GM18517 (cell line): ENCODE measurements around the gene TOX2.

Experiments used
- ATAC-seq: cut with Tn5 transposase; IDR thresholded peaks from one replicate; pipeline ENCODE4 v1.9.1; 2021; ENCODE audit warnings: mild to moderate bottlenecking, moderate library complexity; ENCODE audit not compliant: unreplicated experiment

TOX2 gene

DNA sequence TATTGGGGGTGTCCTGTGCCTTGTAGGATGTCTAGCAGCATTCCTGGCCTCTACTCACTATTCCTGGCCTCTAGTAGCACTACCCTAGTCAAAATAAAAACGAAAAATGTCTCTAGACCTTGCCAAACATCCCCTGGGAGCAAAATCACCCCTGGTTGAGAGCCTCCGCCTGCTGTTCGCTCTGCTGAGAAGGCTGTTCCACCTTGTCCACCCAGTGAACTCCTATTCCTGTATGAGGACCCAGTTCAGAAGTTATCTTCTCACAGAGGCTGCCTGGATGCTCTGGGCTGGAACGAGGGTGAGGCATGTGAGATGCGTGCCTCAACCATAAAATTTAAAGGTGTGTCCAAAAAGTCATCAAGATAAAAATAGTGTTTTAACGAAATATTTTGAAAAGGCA is 101.9 kb downstream of the TOX2 start:
- ATAC-seq: no peak

DNA sequence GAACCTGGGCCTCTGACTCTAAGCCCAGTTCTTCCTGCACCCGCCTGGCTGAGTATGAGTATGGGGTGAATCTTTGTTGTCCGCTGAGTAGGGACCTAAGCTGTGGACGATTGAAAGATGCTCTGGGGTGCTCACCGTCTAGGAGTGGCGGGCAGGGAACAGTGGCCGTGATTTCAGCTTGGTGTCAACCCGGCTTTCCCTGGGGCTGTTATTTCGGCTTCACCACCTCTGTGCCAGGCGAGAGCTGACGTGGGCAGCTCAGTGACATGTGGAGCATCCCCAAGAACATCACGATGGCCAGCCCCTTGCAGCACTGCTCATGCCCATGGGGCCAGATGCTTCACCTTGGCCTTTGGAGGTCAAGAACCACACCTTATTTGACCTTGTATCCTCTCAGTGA is 102.6 kb downstream of the TOX2 start:
- no peak for ATAC-seq

DNA sequence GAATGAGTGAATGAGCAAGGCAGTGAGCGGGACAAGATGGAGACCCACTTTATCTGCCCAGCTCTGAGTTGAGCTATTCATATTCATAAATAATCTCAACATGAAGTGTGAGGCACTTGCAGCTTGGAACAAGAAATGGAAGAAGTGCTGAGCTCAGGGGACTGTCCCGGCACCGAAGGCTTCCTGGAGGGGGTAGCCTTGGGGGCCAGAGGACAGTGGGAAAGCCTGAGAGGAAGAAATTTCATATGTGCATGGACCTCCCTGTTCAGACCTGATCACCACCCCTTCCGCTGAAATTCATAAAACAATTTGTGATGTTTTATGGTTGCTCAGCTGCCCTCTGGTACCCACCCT is 103.2 kb downstream of the TOX2 start:
- no peak for ATAC-seq

DNA sequence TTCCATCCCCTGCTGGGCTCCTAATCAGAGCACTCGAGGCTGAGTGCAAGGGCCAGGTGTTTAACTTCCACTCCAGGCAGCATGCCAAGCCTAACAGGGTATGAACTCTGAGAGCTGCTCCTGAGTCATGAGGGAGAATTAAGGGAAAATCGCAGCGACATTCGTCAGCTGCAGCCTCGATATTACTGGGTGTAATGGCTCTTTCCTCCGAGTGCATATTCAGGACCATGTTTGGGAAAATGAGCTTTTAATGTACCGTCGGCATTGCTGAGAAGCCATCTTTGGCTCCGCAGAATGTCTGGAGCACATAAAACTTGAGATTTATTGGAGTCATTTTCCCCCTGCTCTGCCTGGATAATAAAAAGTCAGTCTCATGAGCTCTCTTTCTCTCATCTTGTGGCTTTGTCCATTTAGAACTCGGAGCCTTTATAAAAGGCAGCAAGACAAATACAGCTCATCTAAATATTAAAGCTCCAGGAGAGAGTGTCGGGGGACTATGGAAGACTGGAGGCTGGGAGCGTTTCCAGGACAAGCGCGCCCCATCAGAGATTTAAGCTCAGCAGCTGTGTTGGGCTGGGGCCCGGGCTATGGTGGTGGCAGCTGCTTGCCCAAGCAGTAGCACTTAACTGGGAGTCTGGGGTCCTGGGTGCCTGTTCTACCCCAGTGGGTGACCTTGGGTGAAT is 103.7 kb downstream of the TOX2 start:
- no peak for ATAC-seq

DNA sequence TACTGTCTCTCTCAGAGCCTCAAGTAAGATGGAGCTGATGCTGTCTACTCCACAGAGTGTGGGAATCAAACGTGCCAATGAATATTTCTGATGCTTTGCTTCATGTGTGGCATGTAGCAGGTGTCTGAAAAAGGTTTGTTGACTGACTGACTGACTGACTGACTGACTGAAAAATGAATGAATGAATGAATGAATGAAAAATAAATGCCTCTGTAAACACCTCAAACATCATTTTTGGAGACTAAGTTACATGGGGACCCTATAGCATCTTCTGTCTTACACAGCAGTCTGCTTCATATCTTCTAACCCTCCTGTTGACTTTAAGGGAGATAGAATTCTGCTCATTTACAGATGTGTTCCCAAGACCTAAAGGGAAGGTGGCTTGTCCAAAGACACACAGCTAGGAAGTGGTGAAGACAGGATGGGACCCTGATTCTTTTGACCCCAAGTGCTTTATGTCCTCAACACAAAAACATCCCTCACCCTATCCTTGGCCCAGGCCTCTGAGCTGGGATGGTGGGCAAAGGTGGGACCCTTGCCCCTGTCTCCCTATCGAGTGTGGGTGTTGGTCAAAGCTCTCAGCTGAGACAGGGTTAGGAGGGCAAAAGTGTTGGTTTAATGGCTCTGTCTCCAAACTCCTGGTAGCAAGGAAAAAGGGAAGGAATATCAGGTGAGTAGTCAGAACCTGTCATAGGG is 104.4 kb downstream of the TOX2 start:
- ATAC-seq: no peak

DNA sequence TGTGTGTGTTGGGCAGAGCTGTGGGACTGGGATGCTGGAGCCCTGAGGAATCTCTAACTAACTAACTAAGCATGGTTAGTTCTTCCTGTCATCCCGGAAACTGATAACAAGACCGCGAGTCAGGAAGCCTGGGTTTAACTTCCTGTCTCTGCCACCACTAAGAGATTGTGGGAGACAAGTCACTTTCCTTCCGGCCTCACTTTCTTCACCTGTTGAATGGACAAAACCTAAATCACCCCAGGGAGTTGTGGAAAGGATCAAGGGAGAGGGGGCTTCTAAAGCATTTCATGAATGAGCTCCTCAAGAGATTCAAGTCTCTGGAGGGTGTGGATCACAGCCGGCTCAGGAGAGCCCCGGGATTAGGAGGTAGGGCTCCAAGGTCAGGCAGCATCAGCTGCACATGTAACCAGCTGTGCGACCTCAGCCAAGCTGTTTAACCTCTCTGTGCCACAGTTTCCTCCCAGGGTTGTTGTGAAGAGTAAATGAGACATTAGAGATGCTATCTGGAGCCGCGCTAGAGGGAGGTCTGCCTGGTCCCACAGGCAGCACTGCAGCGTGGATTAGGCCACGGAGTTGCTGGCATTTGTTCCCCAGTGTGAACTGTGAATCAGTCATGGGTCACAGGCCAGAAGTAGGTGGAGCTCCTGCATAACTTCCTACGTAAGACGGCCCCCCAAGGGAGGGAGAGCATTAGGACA is 105.1 kb downstream of the TOX2 start:
- no peak for ATAC-seq

DNA sequence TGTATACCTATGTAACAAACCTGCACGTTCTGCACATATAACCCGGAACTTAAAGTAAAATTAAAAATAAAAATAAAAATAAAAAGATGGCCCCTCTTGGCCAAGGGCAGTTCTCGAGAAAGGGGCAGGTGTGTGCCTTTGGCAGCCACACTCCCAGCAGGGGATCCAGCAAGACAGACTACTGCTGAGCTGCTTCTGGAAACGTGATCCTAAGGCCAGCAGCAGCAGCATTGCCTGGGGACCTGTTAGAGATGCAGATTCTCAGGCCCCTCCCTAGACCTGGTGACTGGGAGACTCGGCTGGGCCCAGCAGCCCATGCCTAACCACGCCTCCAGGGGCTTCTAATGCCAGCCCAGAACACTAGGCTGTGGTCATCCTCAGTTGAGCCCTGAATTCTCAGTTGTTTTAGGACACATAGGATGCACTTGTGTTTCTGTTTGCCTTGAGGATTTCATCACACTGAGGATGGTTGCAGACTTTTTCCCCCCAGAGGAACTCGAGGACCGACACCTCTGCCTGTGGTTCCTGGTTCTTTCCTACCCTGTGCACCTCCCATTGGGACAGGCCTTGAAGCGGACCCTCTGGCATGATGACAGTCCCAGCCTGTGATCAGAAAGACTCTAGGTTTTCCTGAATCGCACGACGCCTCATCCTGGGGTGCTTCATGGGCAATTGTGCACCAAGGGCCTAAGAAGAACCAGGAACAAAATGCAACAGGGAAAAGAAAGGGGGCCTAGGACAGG is 105.9 kb downstream of the TOX2 start:
- no peak for ATAC-seq

DNA sequence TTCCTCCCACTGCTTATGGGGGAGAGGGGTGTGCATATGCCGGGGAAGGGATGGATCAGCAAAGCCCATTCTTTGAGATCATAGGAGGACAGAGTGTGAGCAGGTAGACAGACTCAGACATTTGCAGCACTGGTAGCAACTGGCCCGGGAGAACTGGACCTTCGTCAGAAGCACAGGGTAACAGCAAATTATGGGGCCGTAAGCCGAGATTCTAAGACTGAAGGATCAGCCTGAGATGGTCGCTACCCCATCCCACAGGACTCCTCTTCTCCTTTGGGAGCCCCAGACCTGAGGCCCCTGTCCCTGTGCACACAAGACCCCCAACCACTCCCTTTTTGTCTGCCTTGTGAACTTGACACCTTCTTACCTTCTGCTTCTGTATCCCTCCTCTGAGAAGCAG is 106.5 kb downstream of the TOX2 start:
- no peak for ATAC-seq

DNA sequence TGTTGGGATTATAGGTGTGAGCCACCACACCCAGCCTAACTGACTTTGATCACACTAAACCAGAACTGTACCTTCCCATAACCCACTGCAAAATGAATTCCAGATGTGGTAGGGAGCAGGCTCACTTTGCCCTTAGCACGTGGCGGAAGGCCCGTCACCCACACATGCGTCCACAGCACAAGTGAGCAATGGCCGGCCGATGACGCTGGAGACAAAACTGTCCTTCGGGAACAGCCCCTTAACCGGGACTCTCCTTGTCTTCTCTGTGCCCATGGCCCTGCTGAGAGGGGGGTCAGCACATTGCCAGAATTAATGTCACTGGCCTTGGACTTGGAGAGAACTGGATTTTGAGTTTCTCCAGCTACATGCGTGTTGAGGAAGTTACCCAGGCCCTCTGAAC is 107.2 kb downstream of the TOX2 start:
- ATAC-seq: no peak

DNA sequence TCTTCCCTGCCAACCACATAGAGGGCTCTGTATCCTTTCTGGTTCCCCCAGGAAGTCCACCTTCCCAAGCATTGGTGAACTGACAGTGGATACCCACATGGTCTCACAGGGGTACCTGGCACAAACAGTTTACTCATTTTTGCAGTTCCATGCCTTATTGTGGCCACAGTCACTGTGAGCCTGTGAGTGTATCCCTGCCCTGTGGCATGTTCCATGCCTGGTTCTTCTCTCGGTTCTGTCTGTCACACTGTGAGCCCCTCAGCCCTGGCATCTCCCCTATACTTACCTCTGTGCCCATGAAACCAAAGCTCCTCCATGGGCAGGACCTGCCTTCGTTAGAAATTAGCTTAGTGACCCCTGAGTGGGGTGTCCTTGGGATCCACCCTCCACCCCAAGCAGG is 107.8 kb downstream of the TOX2 start:
- ATAC-seq: no peak

DNA sequence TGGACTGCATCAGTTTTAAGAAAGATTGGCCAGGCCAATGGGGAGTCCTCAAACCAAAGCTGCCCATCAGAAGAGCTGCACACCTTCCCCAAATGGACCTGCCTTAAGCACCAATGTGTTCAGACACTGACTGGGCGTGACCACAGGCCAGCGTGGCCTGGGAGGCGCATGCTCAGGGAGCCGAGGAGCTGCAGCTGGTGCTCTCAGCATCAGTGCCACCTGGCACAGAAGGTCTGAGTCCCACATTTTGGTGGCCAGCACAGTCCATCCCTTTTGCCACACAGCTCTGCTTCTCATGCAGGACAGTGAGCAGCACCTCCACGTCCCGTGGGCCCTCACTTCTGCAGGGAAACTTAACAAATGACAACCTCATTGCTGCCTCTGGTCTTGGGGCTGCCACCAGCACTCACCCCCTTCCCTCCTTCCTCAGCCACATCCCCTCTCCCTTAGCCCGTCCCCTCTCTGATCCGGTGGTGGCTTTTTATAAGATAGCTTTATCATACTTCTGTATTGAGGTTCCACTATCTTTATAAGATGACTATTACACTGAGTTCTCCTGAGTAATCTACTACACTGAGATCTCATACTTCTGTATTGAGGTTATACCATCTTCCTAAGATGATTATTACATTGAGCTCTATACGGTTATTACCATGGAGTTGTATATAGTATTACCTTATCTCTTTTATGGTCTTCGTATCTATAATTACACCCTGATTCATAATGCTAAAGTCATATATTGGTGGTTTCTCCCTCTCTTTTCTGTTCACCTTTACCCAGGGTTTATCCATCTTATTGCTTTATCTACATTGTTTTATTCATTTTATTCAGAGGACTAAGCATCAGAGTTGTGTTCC is 109.1 kb downstream of the TOX2 start:
- no peak for ATAC-seq

DNA sequence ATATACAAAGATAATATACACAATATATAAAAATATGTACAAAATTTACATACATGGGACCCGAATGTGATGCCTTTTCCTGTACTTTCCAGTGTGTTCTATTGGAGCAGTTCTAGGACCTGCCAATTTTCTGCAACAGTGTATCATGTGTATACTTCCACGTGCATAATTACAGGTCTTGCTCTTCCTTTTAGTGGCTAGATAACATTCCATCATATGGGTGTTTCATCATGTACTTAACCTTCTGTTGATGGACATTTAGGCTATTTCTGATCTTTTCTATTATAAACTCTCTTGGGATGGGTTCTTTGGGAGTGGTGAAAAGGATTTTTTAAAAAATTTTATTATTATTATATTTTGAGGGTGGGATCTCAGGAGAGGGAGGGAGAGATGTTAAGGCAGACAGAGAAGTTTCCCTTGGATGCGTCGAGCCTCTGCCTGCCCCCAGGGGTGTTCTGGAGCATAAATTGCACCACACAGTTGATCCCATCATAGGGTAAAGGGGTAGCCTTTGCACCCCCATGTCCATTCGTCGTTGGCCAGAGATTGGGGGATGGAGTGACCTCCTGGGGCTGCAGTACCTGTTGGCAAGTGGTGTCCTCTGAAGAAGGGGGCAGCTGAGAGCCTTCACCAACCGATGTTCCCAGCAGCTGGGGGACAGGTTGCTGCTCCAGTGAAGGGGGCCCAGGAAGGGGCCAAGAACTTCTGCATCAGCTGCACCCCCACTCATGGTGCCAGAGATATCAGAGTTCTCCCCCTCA is 110.3 kb downstream of the TOX2 start:
- ATAC-seq: no peak

DNA sequence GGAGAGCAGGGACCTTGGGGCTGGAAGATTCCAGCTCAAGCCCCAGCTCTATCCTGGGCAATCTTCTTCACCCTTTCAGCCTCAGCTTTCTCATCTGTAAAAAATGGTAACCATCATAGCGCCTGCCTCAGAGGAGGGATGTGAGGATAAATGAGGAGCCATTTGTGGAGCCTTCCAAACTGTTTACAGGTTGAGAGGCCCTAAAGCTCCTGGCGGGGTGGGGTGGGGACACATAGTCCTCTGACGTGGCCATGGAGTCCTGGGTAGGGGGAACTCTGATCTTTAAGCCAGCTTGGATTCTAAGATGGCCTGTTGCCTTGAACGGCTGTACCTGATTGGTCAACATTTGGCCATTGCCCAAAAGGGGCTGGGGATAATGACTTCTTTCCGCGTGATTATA is 111.1 kb downstream of the TOX2 start:
- no peak for ATAC-seq

DNA sequence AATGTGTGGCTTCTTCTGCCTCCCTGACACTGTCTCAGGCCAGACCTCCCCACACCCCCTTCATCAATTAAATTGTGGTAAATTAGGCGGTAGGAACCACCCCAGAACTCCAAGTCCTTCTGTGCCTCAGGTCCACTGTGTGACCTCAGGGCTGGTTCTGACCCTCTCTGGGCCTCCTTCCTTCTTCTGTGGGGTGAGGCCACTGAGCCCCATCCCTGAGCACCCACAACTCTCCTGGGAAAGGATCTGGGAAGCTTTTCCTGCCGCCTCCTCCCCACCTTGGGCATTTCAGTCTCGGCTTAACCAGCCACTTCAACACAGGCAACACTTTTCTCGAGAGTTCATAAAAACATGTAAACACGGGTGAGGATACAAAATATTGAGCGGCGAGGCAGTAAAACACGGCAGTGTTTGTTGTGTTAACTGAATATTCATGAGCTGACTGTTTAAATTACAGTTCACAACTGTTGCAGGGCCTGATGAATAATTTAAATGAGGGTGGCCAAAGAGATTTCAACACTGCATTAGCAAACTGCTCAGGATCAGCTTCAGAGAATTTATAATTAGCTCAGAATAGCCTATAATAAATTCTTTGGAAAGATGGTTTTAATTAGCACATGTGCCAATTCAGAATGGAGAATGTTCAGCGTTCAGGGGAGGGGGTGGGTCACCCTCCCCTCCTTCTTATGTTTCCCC is 112.1 kb downstream of the TOX2 start:
- no peak for ATAC-seq

DNA sequence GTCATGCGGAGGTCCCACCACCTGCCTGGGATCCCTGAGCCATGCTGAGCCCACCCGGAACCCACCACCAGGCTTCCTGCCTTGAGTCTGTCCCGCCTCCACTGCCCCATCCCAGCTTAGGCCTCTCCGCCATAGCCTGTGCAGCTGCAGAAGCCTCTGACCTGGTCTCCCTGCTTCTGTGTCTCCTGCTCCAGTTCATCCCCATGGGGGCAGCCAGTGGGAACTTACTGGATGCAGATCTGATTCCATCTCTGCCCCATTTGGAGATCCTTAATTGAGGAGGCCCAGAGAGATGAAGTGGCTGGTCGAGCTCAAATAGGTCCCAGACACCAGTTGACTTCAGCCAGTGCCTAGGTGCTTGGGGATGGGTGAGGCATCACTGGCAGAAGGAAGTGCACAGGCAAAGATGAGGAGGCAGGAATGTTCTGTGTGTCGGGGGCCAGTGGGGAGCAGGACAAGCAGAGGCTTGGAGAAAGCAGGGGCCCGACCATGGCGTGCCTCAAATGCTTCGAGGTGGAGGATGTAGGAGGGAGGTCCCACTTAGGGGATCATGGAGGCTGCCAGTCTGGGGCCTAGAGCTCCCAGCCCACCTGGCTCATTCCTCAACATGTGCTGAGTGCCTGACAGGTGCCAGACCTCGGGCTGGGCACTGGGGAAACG is 112.8 kb downstream of the TOX2 start:
- no peak for ATAC-seq

DNA sequence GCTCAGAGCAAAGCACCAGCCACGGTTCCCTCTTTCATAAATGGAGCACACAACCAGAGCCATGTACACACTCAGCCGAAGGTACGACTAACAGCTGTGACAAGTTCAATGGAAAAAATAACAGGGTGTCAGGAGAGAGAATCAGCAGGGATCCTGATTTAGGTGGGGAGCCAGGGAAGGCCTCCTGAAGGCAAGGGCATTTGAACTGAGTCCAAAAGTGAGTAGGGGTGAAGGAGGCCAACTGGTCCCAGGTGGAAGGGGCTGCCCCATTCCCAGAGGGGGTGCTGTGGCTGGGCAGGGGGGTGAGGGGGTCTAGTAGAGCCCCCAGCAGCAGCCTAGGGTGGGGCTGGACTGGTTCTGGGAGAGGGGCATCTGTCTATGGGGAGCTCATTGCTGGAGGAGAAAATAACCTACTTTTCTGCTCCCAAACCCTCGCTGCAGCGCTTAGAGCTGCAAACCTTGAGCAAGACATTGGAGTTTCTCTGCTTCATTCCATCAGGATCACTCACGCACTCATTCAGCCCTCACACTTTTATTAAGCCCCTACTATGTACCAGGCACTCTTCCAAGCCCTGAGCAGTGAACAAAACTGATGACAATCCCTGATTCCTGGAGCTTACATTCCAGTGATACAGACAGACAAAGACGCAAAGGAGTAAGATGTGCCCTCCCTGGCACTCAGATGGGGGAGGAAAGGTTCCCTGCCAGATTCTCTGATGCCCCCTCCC is 113.5 kb downstream of the TOX2 start:
- no peak for ATAC-seq

DNA sequence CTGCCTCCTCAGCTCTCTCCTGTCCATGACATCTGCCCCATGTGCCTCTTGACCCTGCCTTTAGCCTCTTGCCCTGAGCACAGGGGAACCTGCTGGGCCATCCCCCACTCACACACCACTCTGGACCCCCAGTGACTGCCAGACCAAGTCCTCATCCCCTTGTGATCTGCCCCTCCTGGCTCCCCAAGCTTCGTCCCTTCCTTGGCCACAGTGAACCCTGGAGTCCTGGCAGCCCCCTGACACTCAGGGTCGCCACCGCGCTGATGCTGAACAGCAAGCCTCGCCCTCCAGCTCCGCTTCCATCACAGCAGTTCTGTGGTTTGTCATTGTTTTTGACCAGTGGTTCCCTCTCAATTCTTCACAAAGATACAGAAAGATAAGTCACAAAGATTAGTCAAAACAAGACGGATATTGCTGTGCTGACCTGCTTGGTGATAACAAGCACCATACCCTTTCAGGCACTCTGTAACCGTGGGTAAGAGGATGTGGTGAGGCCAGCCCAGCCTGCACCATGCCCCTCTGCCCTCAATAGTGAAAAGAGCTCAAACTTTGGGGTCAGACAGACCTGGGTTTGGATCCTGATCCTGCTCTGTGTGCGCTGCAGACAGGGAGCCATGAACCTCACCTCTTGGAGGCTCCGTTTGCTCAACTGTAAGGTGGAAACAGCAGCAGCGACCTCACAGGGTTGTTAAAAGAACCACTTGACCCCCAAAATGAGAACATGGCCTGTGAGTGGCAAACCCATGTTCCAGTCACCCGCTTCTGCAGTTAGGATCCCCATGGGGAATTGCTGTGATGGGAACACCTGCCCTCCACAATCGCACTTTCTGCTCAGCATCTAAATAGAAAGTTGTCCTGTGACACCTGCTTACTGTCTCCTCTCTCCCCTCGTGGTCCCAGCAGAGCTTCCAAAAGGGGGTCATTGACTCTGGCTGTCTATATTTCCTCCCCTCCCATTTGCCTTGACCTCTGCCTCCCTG is 114.5 kb downstream of the TOX2 start:
- ATAC-seq: no peak
